HCT116 (cell line): ENCODE measurements around the gene KLHDC7B. TPM values are rescaled to one million over a fixed set of nuclear protein-coding genes. Genes with fewer than 3 reads are reported as not detected.

Experiments used
- ATAC-seq: fragments of 200-7000 bp; cut with Tn5 transposase; 2 replicates; pipeline ENCODE4 v1.9.1; 2020; ENCODE audit warnings: mild to moderate bottlenecking, moderate library complexity
- BruUV-seq: library from RNA; stranded (reverse); fragments of 400-500 nt; replicated peaks from 2 replicates; lab custom pipeline; 2021; lab: Mats Ljungman, UMichigan
- CTCF ChIA-PET: fragments of 300-600 bp; sonication (Branson Sonifier 250); formaldehyde crosslinking; loops from one replicate; lab custom pipeline; 2021; ENCODE audit warnings: antibody characterized with exemption; lab: Charles Lee
- POLR2A ChIA-PET: fragments of 300-600, 350-600 bp; sonication (Branson Sonifier 250); formaldehyde crosslinking; loops from one replicate; lab custom pipeline; 2021; ENCODE audit warnings: antibody characterized with exemption; lab: Charles Lee
- RAD21 ChIA-PET, 2 experiments: fragments of 300-600 bp; sonication (Branson Sonifier 250); formaldehyde crosslinking; loops; one replicate each; lab custom pipeline; 2023; ENCODE audit warnings: low total read pairs in 2 of 2; ENCODE audit not compliant: uncharacterized antibody in 2 of 2, unreplicated experiment in 2 of 2, low non-redundant PET in 1 of 2; lab: Charles Lee
- DNase-seq: peaks from one replicate; pipeline ENCODE4 v3.0.0-alpha.2; 2010; ENCODE audit warnings: low read depth, low spot score
- H2AFZ ChIP-seq: fragments of 200-600 bp; shearing (Covaris generic), sonication (generic); 2 replicates; pipeline ENCODE4 v1.6.1; 2017; ENCODE audit warnings: low read depth, mixed run types, mixed read lengths, antibody characterized with exemption, low read length; ENCODE audit not compliant: poor library complexity, severe bottlenecking
- H3K27ac ChIP-seq: 2 replicates; pipeline ENCODE4 v1.5.1; 2012; ENCODE audit warnings: low read depth, low read length
- H3K27me3 ChIP-seq: fragments of 200-600 bp; sonication (generic); 2 replicates; pipeline ENCODE4 v1.6.1; 2016; ENCODE audit warnings: mixed run types, low read length, mixed read lengths; ENCODE audit not compliant: insufficient read depth
- H3K36me3 ChIP-seq, 2 experiments: fragments of 200-500 bp in 1 of 2; fragments of 200-600 bp in 1 of 2; sonication (Bioruptor generic) in 1 of 2; sonication (generic) in 1 of 2; 2 replicates each; pipeline versions ENCODE4 v1.5.1 to v1.6.1; 2014 to 2016; ENCODE audit warnings: low read length in 2 of 2, inconsistent platforms in 1 of 2, mixed read lengths in 1 of 2, mixed run types in 1 of 2; ENCODE audit not compliant: insufficient read depth in 2 of 2, control insufficient read depth in 1 of 2
- H3K4me1 ChIP-seq, 2 experiments: fragments of 200-600 bp in 1 of 2; sonication (generic) in 1 of 2; 2 replicates each; pipeline versions ENCODE4 v1.5.1 to v1.6.1; 2012 to 2017; ENCODE audit warnings: low read length in 2 of 2, inconsistent platforms in 1 of 2, mild to moderate bottlenecking in 1 of 2, mixed read lengths in 1 of 2, mixed run types in 1 of 2, moderate library complexity in 1 of 2; ENCODE audit not compliant: insufficient read depth in 2 of 2, control insufficient read depth in 1 of 2
- H3K4me2 ChIP-seq: fragments of 200-600 bp; sonication (generic); 2 replicates; pipeline ENCODE4 v1.6.1; 2017; ENCODE audit warnings: mixed run types, low read length, mixed read lengths
- H3K4me3 ChIP-seq, 2 experiments: fragments of 200-600 bp in 1 of 2; sonication (generic) in 1 of 2; replicated peaks in 1 of 2; 2 replicates each; pipeline ENCODE4 v1.5.1; 2011 to 2016; ENCODE audit warnings: low read length in 2 of 2, control low read depth in 1 of 2, low read depth in 1 of 2, mild to moderate bottlenecking in 1 of 2, mixed read lengths in 1 of 2, mixed run types in 1 of 2
- H3K79me2 ChIP-seq: fragments of 200-600 bp; sonication (generic); 2 replicates; pipeline ENCODE4 v1.6.1; 2017; ENCODE audit warnings: mild to moderate bottlenecking, mixed run types, low read length, moderate library complexity, mixed read lengths; ENCODE audit not compliant: insufficient read depth
- H3K9ac ChIP-seq: fragments of 200-600 bp; sonication (generic); 2 replicates; pipeline ENCODE4 v1.6.1; 2016; ENCODE audit warnings: low read length, mixed read lengths
- H3K9me2 ChIP-seq: fragments of 200-600 bp; sonication (generic), shearing (Covaris generic); 2 replicates; pipeline ENCODE4 v1.6.1; 2017; ENCODE audit warnings: mixed run types, mild to moderate bottlenecking, moderate library complexity; ENCODE audit not compliant: insufficient read depth
- H3K9me3 ChIP-seq, 2 experiments: fragments of 200-500 bp in 1 of 2; fragments of 200-600 bp in 1 of 2; sonication (Bioruptor generic) in 1 of 2; sonication (generic) in 1 of 2; 2 replicates each; pipeline ENCODE4 v1.6.1; 2014 to 2017; ENCODE audit warnings: low read length in 2 of 2, mixed read lengths in 2 of 2, inconsistent platforms in 1 of 2, low read depth in 1 of 2, mild to moderate bottlenecking in 1 of 2, mixed run types in 1 of 2, moderate library complexity in 1 of 2; ENCODE audit not compliant: control insufficient read depth in 1 of 2, insufficient read depth in 1 of 2
- H4K20me1 ChIP-seq: fragments of 200-600 bp; sonication (generic), shearing (Covaris generic); 2 replicates; pipeline ENCODE4 v1.6.1; 2017; ENCODE audit warnings: mixed run types, mild to moderate bottlenecking, moderate library complexity; ENCODE audit not compliant: insufficient read depth
- ATF3 ChIP-seq: IDR thresholded peaks from 2 replicates; pipeline ENCODE4 v1.6.1; 2012
- CEBPB ChIP-seq: IDR thresholded peaks from 2 replicates; pipeline ENCODE4 v1.6.1; 2012; ENCODE audit warnings: low read depth
- CTCF ChIP-seq, 3 experiments: fragments of 200-600 bp in 1 of 3; sonication (generic) in 1 of 3; IDR thresholded peaks in 2 of 3; conservative IDR thresholded peaks in 1 of 3; 2 replicates each; pipeline ENCODE4 v1.5.1; 2012 to 2017; ENCODE audit warnings: low read depth in 2 of 3, low read length in 2 of 3, antibody characterized with exemption in 1 of 3, borderline replicate concordance in 1 of 3, control low read depth in 1 of 3, mild to moderate bottlenecking in 1 of 3, mixed read lengths in 1 of 3, mixed run types in 1 of 3, moderate library complexity in 1 of 3; ENCODE audit not compliant: insufficient read depth in 1 of 3
- EGR1 ChIP-seq: IDR thresholded peaks from 2 replicates; pipeline ENCODE4 v1.6.1; 2012; ENCODE audit warnings: low read depth
- ELF1 ChIP-seq: IDR thresholded peaks from 2 replicates; pipeline ENCODE4 v1.6.1; 2012; ENCODE audit warnings: low read depth, borderline replicate concordance
- FOSL1 ChIP-seq: IDR thresholded peaks from 2 replicates; pipeline ENCODE4 v1.6.1; 2012; ENCODE audit warnings: low read depth
- MAX ChIP-seq: IDR thresholded peaks from 2 replicates; pipeline ENCODE4 v1.6.1; 2012
- POLR2AphosphoS5 ChIP-seq: IDR thresholded peaks from 2 replicates; pipeline ENCODE4 v1.6.1; 2011; ENCODE audit warnings: mild to moderate bottlenecking, low read depth, low read length, moderate library complexity
- SIN3A ChIP-seq: IDR thresholded peaks from 2 replicates; pipeline ENCODE4 v1.6.1; 2012; ENCODE audit warnings: low read depth
- SP1 ChIP-seq: IDR thresholded peaks from 2 replicates; pipeline ENCODE4 v1.6.1; 2012; ENCODE audit warnings: low read depth
- SRF ChIP-seq: IDR thresholded peaks from 2 replicates; pipeline ENCODE4 v1.6.1; 2012; ENCODE audit warnings: low read depth
- ZFX ChIP-seq: fragments of 450-650 bp; IDR thresholded peaks from 2 replicates; pipeline ENCODE4 v1.6.1; 2017
- intact Hi-C: fragments of 100-400 bp; cut with micrococcal nuclease; formaldehyde crosslinking; loops from 2 replicates; pipeline ENCODE4 v1.10.0; 2022
- total RNA-seq: library from RNA; stranded (reverse); gene quantifications from one replicate; pipeline ENCODE4 v1.2.1, GENCODE V29; 2021; ENCODE audit not compliant: unreplicated experiment

The KLHDC7B gene
- total RNA-seq, 1 experiment from 2014 or later = 0.69 TPM

- TF ChIP-seq MAX (no peak), CTCF (IDR thresholded peaks at IDR 0.05 in 2 of 3, conservative IDR thresholded peaks at IDR 0.05 in 1 of 3; ENCODE audit: borderline replicate concordance in 1 of 3, insufficient read depth in 1 of 3, low read depth in 2 of 3, low read length in 2 of 3) (no peak), CEBPB (no peak), SP1 (no peak), ZFX (no peak), ELF1 (no peak), EGR1 (no peak), SIN3A (no peak), POLR2AphosphoS5 (no peak), FOSL1 (no peak), ATF3 (no peak), SRF (no peak)
- Histone ChIP-seq H3K9ac (no peak overlapping the region), H3K27me3 (no peaks in the 10 kb centered on the region), H3K9me3 (no peaks in the 10 kb centered on the region), H3K79me2 (no peaks in the 10 kb centered on the region), H4K20me1 (no peaks in the 10 kb centered on the region), H3K9me2 (no peaks in the 10 kb centered on the region), H2AFZ (no peak overlapping the region), H3K27ac (no peak overlapping the region), H3K4me1 (peaks cover 0 to 4% of the 10 kb centered on the region in 2 experiments; a peak in 1 of 4 replicates), H3K4me2 (no peak overlapping the region), H3K4me3 (no peak overlapping the region), H3K36me3 (peaks cover 0 to 4% of the 10 kb centered on the region in 2 experiments; a peak in 2 of 4 replicates)
- no peak for DNase-seq
- CTCF ChIA-PET = interaction anchor here (1.2 to 2.8 kb wide), 2 partner anchors 11 to 47 kb away, joined by 6 to 16 read pairs; partner anchors contain the start of gene SYCE3
- no TSS peak for BruUV-seq
- intact Hi-C loops = no loop called here
- POLR2A ChIA-PET = interaction anchor here (1.0 kb wide), 1 partner anchor 11 kb away, joined by 4 read pairs; the partner anchor contains the start of gene SYCE3
- ATAC-seq = no peak
- RAD21 ChIA-PET = interaction anchor here in 1 of 2 experiments (1.8 kb wide), 1 partner anchor 11 kb away, joined by 4 read pairs; the partner anchor contains the start of gene SYCE3
Measured at GRCh38 chr22:50574383-50574755, 28.7 kb downstream of the KLHDC7B start.
